ENCODE results near the gene HECTD4.

The HECTD4 gene

DNA sequence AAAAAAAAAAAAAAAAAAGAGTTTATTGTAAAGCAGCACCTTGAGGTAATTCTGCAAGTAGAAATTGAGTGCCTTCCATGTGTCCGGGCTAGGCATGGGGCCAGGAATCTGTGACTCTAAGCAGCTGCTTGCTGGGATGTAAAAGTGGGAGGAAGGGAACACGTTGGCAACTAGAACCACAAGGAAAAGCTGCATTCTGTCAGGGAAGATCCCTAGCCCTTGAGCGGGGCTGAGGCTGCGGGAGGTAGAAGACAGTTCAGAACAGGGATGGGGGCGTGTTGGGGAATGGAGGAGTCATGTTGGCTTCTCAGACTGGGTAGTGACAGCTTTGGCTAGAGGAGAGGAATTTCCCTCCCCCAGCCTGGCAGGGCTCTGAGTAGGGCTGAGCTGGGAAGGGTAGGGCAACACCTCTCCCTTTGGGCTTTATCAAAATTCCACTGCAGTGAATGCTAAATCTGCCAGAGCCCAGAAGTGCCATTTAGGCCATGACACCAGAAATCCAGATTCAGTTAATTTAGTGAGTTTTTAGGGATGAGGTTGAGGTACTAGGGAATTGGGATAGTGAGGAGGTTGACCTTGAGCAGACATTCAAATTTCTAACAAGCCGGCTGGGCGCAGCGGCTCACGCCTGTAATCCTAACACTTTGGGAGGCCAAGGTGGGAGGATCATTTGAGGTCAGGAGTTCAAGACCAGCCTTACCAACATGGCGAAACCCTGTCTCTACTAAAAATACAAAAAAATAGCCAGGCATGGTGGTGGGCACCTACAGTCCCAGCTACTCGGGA is 260.3 kb downstream of the HECTD4 start:
- no peak overlapping the region for H3K27ac ChIP-seq
- H3K36me3 ChIP-seq (ENCODE audit: control insufficient read depth, insufficient read depth, low read length), result no peaks in the 10 kb centered on the region
- H3K9me3 ChIP-seq (ENCODE audit: control insufficient read depth, low read length), result no peaks in the 10 kb centered on the region
- H3K4me1 ChIP-seq, result peaks cover 7% of the 10 kb centered on the region
- TF ChIP-seq, protein P1, sequence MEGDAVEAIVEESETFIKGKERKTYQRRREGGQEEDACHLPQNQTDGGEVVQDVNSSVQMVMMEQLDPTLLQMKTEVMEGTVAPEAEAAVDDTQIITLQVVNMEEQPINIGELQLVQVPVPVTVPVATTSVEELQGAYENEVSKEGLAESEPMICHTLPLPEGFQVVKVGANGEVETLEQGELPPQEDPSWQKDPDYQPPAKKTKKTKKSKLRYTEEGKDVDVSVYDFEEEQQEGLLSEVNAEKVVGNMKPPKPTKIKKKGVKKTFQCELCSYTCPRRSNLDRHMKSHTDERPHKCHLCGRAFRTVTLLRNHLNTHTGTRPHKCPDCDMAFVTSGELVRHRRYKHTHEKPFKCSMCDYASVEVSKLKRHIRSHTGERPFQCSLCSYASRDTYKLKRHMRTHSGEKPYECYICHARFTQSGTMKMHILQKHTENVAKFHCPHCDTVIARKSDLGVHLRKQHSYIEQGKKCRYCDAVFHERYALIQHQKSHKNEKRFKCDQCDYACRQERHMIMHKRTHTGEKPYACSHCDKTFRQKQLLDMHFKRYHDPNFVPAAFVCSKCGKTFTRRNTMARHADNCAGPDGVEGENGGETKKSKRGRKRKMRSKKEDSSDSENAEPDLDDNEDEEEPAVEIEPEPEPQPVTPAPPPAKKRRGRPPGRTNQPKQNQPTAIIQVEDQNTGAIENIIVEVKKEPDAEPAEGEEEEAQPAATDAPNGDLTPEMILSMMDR (IDR thresholded peaks at IDR 0.05), result no peak
- H3K4me2 ChIP-seq (ENCODE audit: low read length), result no peak overlapping the region
- H3K27me3 ChIP-seq (ENCODE audit: control insufficient read depth, insufficient read depth, low read length), result no peaks in the 10 kb centered on the region
- peaks cover 16% of the 10 kb centered on the region for H3K79me2 ChIP-seq
- H3K9ac ChIP-seq, result no peak overlapping the region
- H2AFZ ChIP-seq, result no peak overlapping the region
- no peak overlapping the region for H3K4me3 ChIP-seq (ENCODE audit: low read depth, low read length)

DNA sequence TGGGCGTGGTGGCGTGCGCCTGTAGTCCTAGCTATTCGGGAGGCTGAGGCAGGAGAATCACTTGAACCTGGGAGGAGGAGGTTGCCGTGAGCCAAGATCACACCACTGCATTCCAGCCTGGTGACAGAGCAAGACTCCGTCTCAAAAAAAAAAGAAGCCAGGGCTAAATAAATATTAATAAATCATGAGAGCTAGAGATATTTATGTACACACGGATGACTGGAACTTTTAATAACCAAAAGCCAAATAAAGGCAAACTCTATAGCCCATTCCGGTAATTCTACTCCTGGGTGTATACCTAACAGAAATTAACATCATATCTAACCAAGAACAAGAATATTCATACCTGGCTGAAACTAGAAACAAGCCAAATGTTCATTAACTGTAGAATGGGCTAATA is 264.5 kb downstream of the HECTD4 start:
- Histone ChIP-seq H3K4me1 (no peaks in the 10 kb centered on the region), H3K79me2 (no peaks in the 10 kb centered on the region), H3K27ac (no peak overlapping the region), H3K27me3 (ENCODE audit: control insufficient read depth, insufficient read depth, low read length) (no peaks in the 10 kb centered on the region), H3K4me2 (ENCODE audit: low read length) (no peak overlapping the region), H2AFZ (no peak overlapping the region), H3K9me3 (ENCODE audit: control insufficient read depth, low read length) (no peaks in the 10 kb centered on the region), H3K36me3 (ENCODE audit: control insufficient read depth, insufficient read depth, low read length) (no peaks in the 10 kb centered on the region), H3K9ac (no peak overlapping the region), H3K4me3 (ENCODE audit: low read depth, low read length) (no peak overlapping the region)
- TF ChIP-seq, protein P1 (IDR thresholded peaks at IDR 0.05), result no peak

DNA sequence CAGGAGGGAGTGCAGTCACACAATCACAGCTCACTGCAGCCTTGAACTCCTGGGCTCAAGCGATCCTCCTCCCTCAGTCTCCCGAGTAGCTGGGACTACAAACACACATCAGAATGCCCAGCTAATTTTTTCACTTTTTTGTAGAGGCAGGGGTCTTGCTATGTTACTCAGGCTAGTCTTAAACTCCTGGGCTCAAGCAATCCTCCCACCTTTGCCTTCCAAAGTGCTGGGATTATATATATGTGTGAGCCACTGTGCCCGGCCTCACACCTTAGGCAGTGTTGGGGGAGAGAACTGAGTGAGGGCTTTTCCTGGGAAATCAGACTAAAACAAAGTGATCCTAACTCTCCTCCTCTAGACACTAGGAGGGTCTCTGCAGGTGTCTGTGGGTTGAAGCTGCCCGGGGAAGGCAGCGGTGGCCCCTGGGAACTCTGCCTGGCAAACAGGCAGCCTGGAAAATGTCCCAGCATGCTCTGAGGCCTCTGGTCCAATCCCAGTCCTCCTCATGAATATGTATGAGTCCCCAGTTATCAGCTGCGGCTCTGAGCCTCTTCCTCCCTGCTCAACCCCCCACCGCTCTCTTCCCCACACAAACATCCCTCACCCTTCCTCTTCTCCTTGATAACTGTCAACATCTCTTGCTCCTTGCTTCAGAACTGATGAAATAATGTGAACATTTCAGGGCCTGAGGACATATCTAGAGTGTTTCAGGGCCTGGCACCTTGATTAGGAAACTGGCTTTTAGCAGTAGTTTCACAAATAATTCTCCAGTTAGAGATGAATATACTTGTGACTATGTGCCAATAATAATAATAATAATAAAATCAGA is 265.8 kb downstream of the HECTD4 start:
- H3K9me3 ChIP-seq (ENCODE audit: control insufficient read depth, low read length), result no peaks in the 10 kb centered on the region
- no peaks in the 10 kb centered on the region for H3K27me3 ChIP-seq (ENCODE audit: control insufficient read depth, insufficient read depth, low read length)
- peak overlapping the region; percentile 22 for H3K4me3 ChIP-seq (ENCODE audit: low read depth, low read length)
- no peaks in the 10 kb centered on the region for H3K79me2 ChIP-seq
- TF ChIP-seq, protein P1 (IDR thresholded peaks at IDR 0.05), result no peak
- peak overlapping the region; percentile 74 for H2AFZ ChIP-seq
- no peak overlapping the region for H3K27ac ChIP-seq
- H3K4me1 ChIP-seq, result no peaks in the 10 kb centered on the region
- H3K9ac ChIP-seq, result no peak overlapping the region
- H3K36me3 ChIP-seq (ENCODE audit: control insufficient read depth, insufficient read depth, low read length), result no peaks in the 10 kb centered on the region
- peak overlapping the region; percentile 19 for H3K4me2 ChIP-seq (ENCODE audit: low read length)

DNA sequence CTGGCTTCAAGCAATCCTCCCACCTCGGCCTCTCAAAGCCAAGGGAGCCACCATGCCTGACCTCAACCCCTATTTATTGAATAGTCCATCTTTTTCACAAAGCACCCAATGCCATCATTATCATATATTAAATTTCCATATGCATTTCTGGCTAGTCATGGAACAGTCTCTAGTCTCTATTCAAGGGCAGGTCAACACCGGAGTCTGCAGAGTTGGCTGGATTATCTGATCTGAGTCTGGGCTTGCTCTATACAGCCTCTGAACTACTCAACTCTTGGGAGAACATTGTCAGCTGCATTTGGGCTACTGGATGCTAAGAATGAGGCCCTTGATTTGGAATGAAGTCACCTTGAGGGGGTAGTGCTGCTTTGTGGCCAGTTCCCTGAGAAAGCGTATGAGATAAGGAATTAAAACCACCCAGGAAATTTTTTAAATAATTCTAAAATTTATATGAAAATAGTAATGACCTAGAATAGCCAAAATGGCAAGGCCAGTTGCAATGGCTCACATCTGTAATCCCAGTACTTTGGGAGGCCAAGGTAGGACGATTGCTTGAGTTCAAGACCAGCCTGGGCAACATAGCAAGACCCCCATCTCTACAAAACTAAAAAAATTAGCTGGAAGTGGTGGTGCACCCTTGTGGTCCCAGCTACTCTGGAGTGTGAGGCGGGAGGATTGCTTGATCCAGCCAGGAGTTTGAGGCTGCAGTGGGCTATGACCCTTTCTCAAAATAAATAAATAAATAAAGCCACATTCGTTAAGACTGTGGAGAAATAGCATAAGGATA is 266.8 kb downstream of the HECTD4 start:
- no peaks in the 10 kb centered on the region for H3K9me3 ChIP-seq (ENCODE audit: control insufficient read depth, low read length)
- H3K36me3 ChIP-seq (ENCODE audit: control insufficient read depth, insufficient read depth, low read length), result no peaks in the 10 kb centered on the region
- TF ChIP-seq, protein P1 (IDR thresholded peaks at IDR 0.05), result no peak
- no peak overlapping the region for H3K9ac ChIP-seq
- no peak overlapping the region for H3K4me2 ChIP-seq (ENCODE audit: low read length)
- no peak overlapping the region for H3K27ac ChIP-seq
- no peak overlapping the region for H3K4me3 ChIP-seq (ENCODE audit: low read depth, low read length)
- H3K27me3 ChIP-seq (ENCODE audit: control insufficient read depth, insufficient read depth, low read length), result no peaks in the 10 kb centered on the region
- no peaks in the 10 kb centered on the region for H3K79me2 ChIP-seq
- no peaks in the 10 kb centered on the region for H3K4me1 ChIP-seq
- H2AFZ ChIP-seq, result no peak overlapping the region

All from parathyroid adenoma (tissue), 2 donors.